Fibroblast of lung (primary cell): ENCODE results near the gene MND1. TPM values are rescaled to one million over a fixed set of nuclear protein-coding genes. Genes with fewer than 3 reads are reported as not detected.

Experiments
- DNase-seq, 2 donors: peaks; one replicate each; pipeline versions ENCODE4 v3.0.0 to v3.0.0-alpha.2; 2010; ENCODE audit warnings: low read depth in 2 of 2
- H2AFZ ChIP-seq: 2 replicates; pipeline ENCODE4 v1.5.1; 2012; ENCODE audit warnings: low read length, control low read depth, inconsistent platforms
- H3K27ac ChIP-seq: 2 replicates; pipeline ENCODE4 v1.5.1; 2011; ENCODE audit warnings: low read length, control low read depth; ENCODE audit not compliant: insufficient read depth
- H3K27me3 ChIP-seq: 2 replicates; pipeline ENCODE4 v1.5.1; 2011; ENCODE audit warnings: mild to moderate bottlenecking, low read length; ENCODE audit not compliant: control insufficient read depth, insufficient read depth
- H3K36me3 ChIP-seq: 2 replicates; pipeline ENCODE4 v1.5.1; 2011; ENCODE audit warnings: low read length; ENCODE audit not compliant: control insufficient read depth, insufficient read depth
- H3K4me1 ChIP-seq: 2 replicates; pipeline ENCODE4 v1.5.1; 2011; ENCODE audit warnings: low read length; ENCODE audit not compliant: control insufficient read depth, insufficient read depth; ENCODE audit errors: extremely low read depth
- H3K4me2 ChIP-seq: 2 replicates; pipeline ENCODE4 v1.5.1; 2011; ENCODE audit warnings: low read length, control low read depth; ENCODE audit not compliant: insufficient read depth; ENCODE audit errors: extremely low read depth
- H3K4me3 ChIP-seq, 4 experiments: fragments of 200-600 bp in 1 of 4; sonication (generic) in 1 of 4; replicated peaks in 1 of 4; 2 replicates each; pipeline ENCODE4 v1.5.1; 2011 to 2016; ENCODE audit warnings: low read length in 4 of 4, low read depth in 3 of 4, mild to moderate bottlenecking in 3 of 4, control low read depth in 2 of 4, inconsistent platforms in 1 of 4, mixed read lengths in 1 of 4; ENCODE audit not compliant: insufficient read depth in 1 of 4; ENCODE audit errors: control extremely low read depth in 1 of 4
- H3K79me2 ChIP-seq: 2 replicates; pipeline ENCODE4 v1.5.1; 2012; ENCODE audit warnings: mild to moderate bottlenecking, low read length, inconsistent platforms; ENCODE audit not compliant: control insufficient read depth, insufficient read depth
- H3K9ac ChIP-seq: 2 replicates; pipeline ENCODE4 v1.5.1; 2011; ENCODE audit warnings: mild to moderate bottlenecking, low read length, control low read depth; ENCODE audit not compliant: insufficient read depth
- H3K9me3 ChIP-seq: 2 replicates; pipeline ENCODE4 v1.5.1; 2012; ENCODE audit warnings: low read depth, low read length; ENCODE audit not compliant: control insufficient read depth, insufficient read depth
- H4K20me1 ChIP-seq: 2 replicates; pipeline ENCODE4 v1.5.1; 2011; ENCODE audit warnings: low read length; ENCODE audit not compliant: control insufficient read depth, insufficient read depth; ENCODE audit errors: extremely low read depth
- EZH2 ChIP-seq: IDR thresholded peaks from 2 replicates; pipeline ENCODE4 v1.5.1; 2012; ENCODE audit warnings: low read length, control low read depth, mild to moderate bottlenecking; ENCODE audit errors: missing control alignments
- polyA plus RNA-seq, 2 donors: library from polyadenylated mRNA; depleted of rRNA in 1 of 2; stranded (reverse) in 1 of 2; unstranded in 1 of 2; fragments of >200 nt; gene quantifications; 2 replicates each; pipeline ENCODE4 v1.2.1, GENCODE V29; 2011 to 2012; ENCODE audit warnings: missing spikeins in 1 of 2
- total RNA-seq: library from RNA; depleted of rRNA; stranded (reverse); fragments of >200 nt; gene quantifications from 2 replicates; pipeline ENCODE4 v1.2.1, GENCODE V29; 2014
- TF ChIP-seq, protein P1 (sequence below), 2 donors: IDR thresholded peaks in 1 of 2; conservative IDR thresholded peaks in 1 of 2; 1 replicate in 1 of 2; 2 replicates in 1 of 2; pipeline ENCODE4 v1.5.1; 2011 to 2012; ENCODE audit warnings: low read length in 2 of 2, control low read depth in 1 of 2, inconsistent platforms in 1 of 2, low read depth in 1 of 2, mild to moderate bottlenecking in 1 of 2

Gene MND1
- total and polyA plus RNA-seq, 2 donors (not counting 1 experiment from before 2014, with no cell fraction given), result 2.2 to 5.8 TPM

DNA sequence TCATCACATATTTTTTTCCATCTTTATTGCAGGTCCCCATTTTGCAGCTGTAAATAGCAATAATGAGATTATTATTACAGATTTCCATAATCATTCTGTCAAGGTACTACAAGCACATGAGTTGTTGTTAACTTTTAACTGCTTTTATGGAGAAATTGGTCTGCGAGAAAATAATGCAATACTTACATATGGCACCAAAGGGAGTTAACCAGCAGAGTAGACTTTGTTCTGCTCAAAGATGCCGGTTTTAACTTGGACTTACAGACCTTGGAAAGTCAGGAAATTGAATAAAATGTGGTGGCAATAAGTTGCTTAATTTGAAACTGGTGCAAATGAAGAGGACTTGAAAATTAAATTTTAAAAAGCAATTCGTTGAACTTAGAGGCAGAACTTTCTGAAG, 20.4 kb upstream of the MND1 start:
- H3K79me2 ChIP-seq, result no peaks in the 10 kb centered on the region
- H3K27me3 ChIP-seq, result no peaks in the 10 kb centered on the region
- no peaks in the 10 kb centered on the region for H3K9me3 ChIP-seq
- H3K36me3 ChIP-seq, result peaks cover 2% of the 10 kb centered on the region
- TF ChIP-seq EZH2, result no peak
- no peak overlapping the region for H3K4me3 ChIP-seq
- no peaks in the 10 kb centered on the region for H4K20me1 ChIP-seq
- DNase-seq, result no peak
- H3K4me2 ChIP-seq, result no peak overlapping the region
- H3K4me1 ChIP-seq, result no peaks in the 10 kb centered on the region
- H3K9ac ChIP-seq, result no peak overlapping the region
- H3K27ac ChIP-seq, result no peak overlapping the region
- no peak overlapping the region for H2AFZ ChIP-seq

DNA sequence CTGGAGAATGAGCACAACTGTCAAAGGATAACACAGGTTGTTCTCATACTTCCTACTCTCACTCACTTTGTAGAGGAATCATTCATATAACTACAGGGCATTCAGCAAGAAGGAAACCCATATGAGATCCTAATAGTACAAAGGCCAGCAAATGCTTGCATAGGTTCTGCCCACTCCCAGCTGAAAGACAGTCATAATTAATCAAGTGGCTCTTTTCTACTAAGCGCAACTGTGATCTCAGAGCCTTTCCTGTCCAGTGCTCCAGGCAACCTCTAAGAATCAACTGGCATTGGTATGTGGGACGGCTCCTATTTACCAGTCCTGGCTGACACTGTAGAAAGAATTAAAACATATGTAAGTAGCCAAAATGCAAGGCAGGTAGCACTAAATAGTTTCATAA, 18.9 kb upstream of the MND1 start:
- Histone ChIP-seq H3K27ac (no peak overlapping the region), H3K4me3 (no peak overlapping the region), H3K27me3 (no peaks in the 10 kb centered on the region), H3K36me3 (peaks cover 2% of the 10 kb centered on the region), H3K4me2 (no peak overlapping the region), H4K20me1 (no peaks in the 10 kb centered on the region), H3K79me2 (no peaks in the 10 kb centered on the region), H3K9ac (no peak overlapping the region), H3K9me3 (no peaks in the 10 kb centered on the region), H3K4me1 (no peaks in the 10 kb centered on the region), H2AFZ (no peak overlapping the region)
- TF ChIP-seq, protein P1, sequence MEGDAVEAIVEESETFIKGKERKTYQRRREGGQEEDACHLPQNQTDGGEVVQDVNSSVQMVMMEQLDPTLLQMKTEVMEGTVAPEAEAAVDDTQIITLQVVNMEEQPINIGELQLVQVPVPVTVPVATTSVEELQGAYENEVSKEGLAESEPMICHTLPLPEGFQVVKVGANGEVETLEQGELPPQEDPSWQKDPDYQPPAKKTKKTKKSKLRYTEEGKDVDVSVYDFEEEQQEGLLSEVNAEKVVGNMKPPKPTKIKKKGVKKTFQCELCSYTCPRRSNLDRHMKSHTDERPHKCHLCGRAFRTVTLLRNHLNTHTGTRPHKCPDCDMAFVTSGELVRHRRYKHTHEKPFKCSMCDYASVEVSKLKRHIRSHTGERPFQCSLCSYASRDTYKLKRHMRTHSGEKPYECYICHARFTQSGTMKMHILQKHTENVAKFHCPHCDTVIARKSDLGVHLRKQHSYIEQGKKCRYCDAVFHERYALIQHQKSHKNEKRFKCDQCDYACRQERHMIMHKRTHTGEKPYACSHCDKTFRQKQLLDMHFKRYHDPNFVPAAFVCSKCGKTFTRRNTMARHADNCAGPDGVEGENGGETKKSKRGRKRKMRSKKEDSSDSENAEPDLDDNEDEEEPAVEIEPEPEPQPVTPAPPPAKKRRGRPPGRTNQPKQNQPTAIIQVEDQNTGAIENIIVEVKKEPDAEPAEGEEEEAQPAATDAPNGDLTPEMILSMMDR (conservative IDR thresholded peaks at IDR 0.05 in 1 of 2, IDR thresholded peaks at IDR 0.05 in 1 of 2; ENCODE audit: low read depth in 1 of 2, low read length in 2 of 2), result no peak
- no peak for TF ChIP-seq EZH2
- DNase-seq, result no peak

DNA sequence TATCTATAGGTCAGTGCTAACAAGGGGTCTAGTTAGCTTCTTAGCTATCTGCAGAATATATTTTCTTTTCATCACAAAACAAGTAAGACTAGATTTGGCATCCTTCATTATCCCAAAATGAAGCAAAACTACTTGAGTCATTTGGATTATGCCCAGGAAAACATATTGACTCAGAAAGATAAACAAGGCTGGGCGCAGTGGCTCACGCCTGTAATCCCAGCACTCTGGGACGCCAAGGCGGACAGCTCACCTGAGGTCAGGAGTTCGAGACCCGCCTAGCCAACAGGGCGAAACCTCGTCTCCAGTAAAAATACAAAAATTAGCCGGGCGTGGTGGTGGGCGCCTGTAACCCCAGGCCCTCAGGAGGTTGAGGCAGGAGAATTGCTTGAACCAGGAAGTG, 18.0 kb upstream of the MND1 start:
- no peaks in the 10 kb centered on the region for H3K4me1 ChIP-seq
- no peaks in the 10 kb centered on the region for H4K20me1 ChIP-seq
- H3K27me3 ChIP-seq, result no peaks in the 10 kb centered on the region
- no peak overlapping the region for H3K4me2 ChIP-seq
- peaks cover 4% of the 10 kb centered on the region for H3K36me3 ChIP-seq
- DNase-seq, result peak; percentile 38 to 60
- no peaks in the 10 kb centered on the region for H3K79me2 ChIP-seq
- no peak overlapping the region for H3K9ac ChIP-seq
- no peak overlapping the region for H3K4me3 ChIP-seq
- TF ChIP-seq EZH2, result no peak
- TF ChIP-seq, protein P1 (conservative IDR thresholded peaks at IDR 0.05 in 1 of 2, IDR thresholded peaks at IDR 0.05 in 1 of 2; ENCODE audit: low read depth in 1 of 2, low read length in 2 of 2), result no peak
- no peak overlapping the region for H3K27ac ChIP-seq
- H3K9me3 ChIP-seq, result no peaks in the 10 kb centered on the region
- no peak overlapping the region for H2AFZ ChIP-seq
